Esophagus (tissue), 2 donors: ENCODE data around the gene ZNF433. TPM values are rescaled to one million over a fixed set of nuclear protein-coding genes. Genes with fewer than 3 reads are reported as not detected.
A peak's percentile ranks its signal among the peaks of the same experiment; 100 is the strongest.

Experiments
- H3K27ac ChIP-seq, 2 donors: one replicate each; pipeline ENCODE4 v1.5.1; 2013; ENCODE audit warnings: low read depth in 2 of 2, mild to moderate bottlenecking in 2 of 2, inconsistent platforms in 1 of 2, low read length in 1 of 2, moderate library complexity in 1 of 2
- H3K27me3 ChIP-seq, 2 donors: one replicate each; pipeline ENCODE4 v1.6.1; 2013; ENCODE audit warnings: low read length in 2 of 2, control low read depth in 1 of 2, mild to moderate bottlenecking in 1 of 2; ENCODE audit not compliant: insufficient read depth in 2 of 2, control insufficient read depth in 1 of 2
- H3K36me3 ChIP-seq, 2 donors: one replicate each; pipeline ENCODE4 v1.6.1; 2013; ENCODE audit warnings: low read length in 1 of 2; ENCODE audit not compliant: control insufficient read depth in 2 of 2, insufficient read depth in 2 of 2
- H3K4me1 ChIP-seq, 2 donors: one replicate each; pipeline ENCODE4 v1.6.1; 2013; ENCODE audit warnings: low read length in 1 of 2; ENCODE audit not compliant: control insufficient read depth in 2 of 2, insufficient read depth in 2 of 2
- H3K4me3 ChIP-seq, 2 donors: one replicate each; pipeline ENCODE4 v1.5.1; 2013; ENCODE audit warnings: low read length in 2 of 2, mild to moderate bottlenecking in 2 of 2, low read depth in 1 of 2, moderate library complexity in 1 of 2
- H3K9me3 ChIP-seq, 2 donors: one replicate each; pipeline ENCODE4 v1.6.1; 2013; ENCODE audit warnings: mild to moderate bottlenecking in 2 of 2, low read depth in 1 of 2, low read length in 1 of 2, moderate library complexity in 1 of 2; ENCODE audit not compliant: control insufficient read depth in 2 of 2, insufficient read depth in 1 of 2
- WGBS, 2 donors: extraction: QIAGEN DNeasy Blood & Tissue Kit; methylation state at CpG; one replicate each; pipeline ENCODE4 v1.1.7; 2013; 5-methylcytosine and 5-hydroxymethylcytosine counted together
- polyA plus RNA-seq, 2 donors: library from polyadenylated mRNA; stranded (reverse); fragments of 200-250 nt; gene quantifications; one replicate each; pipeline ENCODE4 v1.2.3, GENCODE V29; 2013
- donor health status: healthy with polysubstance abuse.
- donor health status: Bipolar disorder and iron deficiency.

Gene ZNF433
- polyA plus RNA-seq, 2 donors, result 5.0 to 7.3 TPM

GRCh38 chr19:12052091-12052496 is 16.6 kb upstream of the ZNF433 start:
- Histone ChIP-seq H3K4me1 (peaks cover 0 to 2% of the 10 kb centered on the region in 2 donors), H3K9me3 (no peaks in the 10 kb centered on the region), H3K36me3 (no peaks in the 10 kb centered on the region), H3K27ac (no peak overlapping the region), H3K27me3 (no peaks in the 10 kb centered on the region), H3K4me3 (peak overlapping the region; percentile 54 to 62)
- 1% methylated on average over 14 of the region's 14 CpGs for WGBS, 2 donors

- WGBS, 2 donors, result 92 to 98% methylated on average over 2 of the region's 2 CpGs
- Histone ChIP-seq H3K36me3 (no peaks in the 10 kb centered on the region), H3K27me3 (no peaks in the 10 kb centered on the region), H3K27ac (no peak overlapping the region), H3K4me3 (no peak overlapping the region), H3K9me3 (peaks cover 0 to 3% of the 10 kb centered on the region in 2 donors), H3K4me1 (peaks cover 0 to 2% of the 10 kb centered on the region in 2 donors)
Measured at GRCh38 chr19:12047868-12048267, 12.4 kb upstream of the ZNF433 start.

GRCh38 chr19:12043752-12044422 is 8.4 kb upstream of the ZNF433 start:
- no peaks in the 10 kb centered on the region for H3K4me1 ChIP-seq
- no peaks in the 10 kb centered on the region for H3K36me3 ChIP-seq
- no peak overlapping the region for H3K27ac ChIP-seq
- H3K27me3 ChIP-seq, result no peaks in the 10 kb centered on the region
- 96 to 97% methylated on average over 5 of the region's 5 CpGs for WGBS, 2 donors
- H3K4me3 ChIP-seq, result no peak overlapping the region
- H3K9me3 ChIP-seq, result peaks cover 0 to 3% of the 10 kb centered on the region in 2 donors

GRCh38 chr19:12042893-12043292 is 7.4 kb upstream of the ZNF433 start:
- Histone ChIP-seq H3K4me1 (no peaks in the 10 kb centered on the region), H3K4me3 (no peak overlapping the region), H3K27me3 (no peaks in the 10 kb centered on the region), H3K9me3 (peaks cover 0 to 3% of the 10 kb centered on the region in 2 donors), H3K27ac (no peak overlapping the region), H3K36me3 (no peaks in the 10 kb centered on the region)

- H3K27ac ChIP-seq, result peak overlapping the region in 1 of 2 donors; percentile 49
- peaks cover 0 to 1% of the 10 kb centered on the region in 2 donors for H3K9me3 ChIP-seq
- H3K4me1 ChIP-seq, result no peaks in the 10 kb centered on the region
- peak overlapping the region; percentile 29 to 81 for H3K4me3 ChIP-seq
- H3K27me3 ChIP-seq, result no peaks in the 10 kb centered on the region
- H3K36me3 ChIP-seq, result no peaks in the 10 kb centered on the region
- 22 to 31% methylated on average over 8 of the region's 8 CpGs for WGBS, 2 donors
Measured at GRCh38 chr19:12034620-12035019, 859 bp downstream of the ZNF433 start.

- H3K27ac ChIP-seq, result no peak overlapping the region
- H3K27me3 ChIP-seq, result no peaks in the 10 kb centered on the region
- no peaks in the 10 kb centered on the region for H3K4me1 ChIP-seq
- H3K9me3 ChIP-seq, result peaks cover 0 to 2% of the 10 kb centered on the region in 2 donors
- peak overlapping the region in 1 of 2 donors; percentile 81 for H3K4me3 ChIP-seq
- 72 to 82% methylated on average over 2 of the region's 2 CpGs for WGBS, 2 donors
- H3K36me3 ChIP-seq, result no peaks in the 10 kb centered on the region
Measured at GRCh38 chr19:12034198-12034597, 1.3 kb downstream of the ZNF433 start.

GRCh38 chr19:12015753-12016116 is 19.7 kb downstream of the ZNF433 start:
- Histone ChIP-seq H3K36me3 (peaks cover 18 to 19% of the 10 kb centered on the region in 2 donors), H3K4me3 (no peak overlapping the region), H3K27ac (no peak overlapping the region), H3K9me3 (peaks cover 16 to 35% of the 10 kb centered on the region in 2 donors), H3K4me1 (no peaks in the 10 kb centered on the region), H3K27me3 (no peaks in the 10 kb centered on the region)
- WGBS, 2 donors, result 78 to 88% methylated on average over 2 of the region's 2 CpGs

GRCh38 chr19:12015015-12015752 is 20.3 kb downstream of the ZNF433 start:
- H3K36me3 ChIP-seq, result peaks cover 18 to 19% of the 10 kb centered on the region in 2 donors
- no peak overlapping the region for H3K27ac ChIP-seq
- H3K27me3 ChIP-seq, result no peaks in the 10 kb centered on the region
- no peaks in the 10 kb centered on the region for H3K4me1 ChIP-seq
- WGBS, 2 donors, result 97% methylated on average over 9 of the region's 9 CpGs
- no peak overlapping the region for H3K4me3 ChIP-seq
- peaks cover 14 to 32% of the 10 kb centered on the region in 2 donors for H3K9me3 ChIP-seq

GRCh38 chr19:12000152-12000981 is 35.1 kb downstream of the ZNF433 start:
- Histone ChIP-seq H3K36me3 (peaks cover 0 to 8% of the 10 kb centered on the region in 2 donors), H3K9me3 (peaks cover 0 to 3% of the 10 kb centered on the region in 2 donors), H3K27me3 (no peaks in the 10 kb centered on the region), H3K4me3 (no peak overlapping the region), H3K4me1 (no peaks in the 10 kb centered on the region), H3K27ac (no peak overlapping the region)
- WGBS, 2 donors, result 72 to 79% methylated on average over 9 of the region's 9 CpGs
